PC-3 (cell line): Measurements from ENCODE around the gene YKT6. TPM values are rescaled to one million over a fixed set of nuclear protein-coding genes. Genes with fewer than 3 reads are reported as not detected.

ENCODE experiments used
- ATAC-seq: fragments of 200-7000 bp; cut with Tn5 transposase; 2 replicates; pipeline ENCODE4 v1.9.1; 2020; ENCODE audit warnings: mild to moderate bottlenecking, moderate library complexity
- BruUV-seq: library from RNA; stranded (reverse); fragments of 400-500 nt; replicated peaks from 2 replicates; lab custom pipeline; 2021; lab: Mats Ljungman, UMichigan
- CTCF ChIA-PET: fragments of 300-600 bp; sonication (Branson Sonifier 250); formaldehyde crosslinking; loops from one replicate; lab custom pipeline; 2022; ENCODE audit warnings: antibody characterized with exemption; lab: Charles Lee
- POLR2A ChIA-PET: fragments of 300-600 bp; sonication (Branson Sonifier 250); formaldehyde crosslinking; loops from one replicate; lab custom pipeline; 2022; ENCODE audit warnings: antibody characterized with exemption; ENCODE audit not compliant: unreplicated experiment; lab: Charles Lee
- DNase-seq: peaks from one replicate; pipeline ENCODE4 v3.0.0-alpha.2; 2015
- H2AFZ ChIP-seq: fragments of 300-600 bp; sonication (generic); 2 replicates; pipeline ENCODE4 v1.6.0; 2016; ENCODE audit warnings: antibody characterized with exemption, low read length
- H3F3A ChIP-seq: fragments of 300-600 bp; sonication (generic); one replicate; pipeline ENCODE4 v1.6.0; 2017; ENCODE audit warnings: antibody characterized with exemption, low read length, control low read depth, mild to moderate bottlenecking; ENCODE audit not compliant: unreplicated experiment
- H3K27ac ChIP-seq: fragments of 300-600 bp; sonication (generic); 2 replicates; pipeline ENCODE4 v1.5.1; 2016; ENCODE audit warnings: mild to moderate bottlenecking, low read length
- H3K27me3 ChIP-seq: fragments of 300-600 bp; sonication (generic); 2 replicates; pipeline ENCODE4 v1.6.1; 2016; ENCODE audit warnings: low read length, mixed read lengths
- H3K36me3 ChIP-seq: fragments of 300-600 bp; sonication (generic); 2 replicates; pipeline ENCODE4 v1.6.1; 2016; ENCODE audit warnings: low read depth, mixed run types, low read length, mixed read lengths
- H3K4me1 ChIP-seq: fragments of 300-600 bp; sonication (generic); 2 replicates; pipeline ENCODE4 v1.5.1; 2016; ENCODE audit warnings: low read length; ENCODE audit not compliant: insufficient read depth
- H3K4me2 ChIP-seq: fragments of 300-600 bp; sonication (generic); 2 replicates; pipeline ENCODE4 v1.6.0; 2016; ENCODE audit warnings: low read length
- H3K4me3 ChIP-seq: fragments of 300-600 bp; sonication (generic); 2 replicates; pipeline ENCODE4 v1.5.1; 2016; ENCODE audit warnings: mild to moderate bottlenecking, low read length, mixed read lengths
- H3K79me2 ChIP-seq: fragments of 300-600 bp; sonication (generic); 2 replicates; pipeline ENCODE4 v1.6.1; 2017; ENCODE audit warnings: low read length, mixed read lengths
- H3K9ac ChIP-seq: fragments of 300-600 bp; sonication (generic); 2 replicates; pipeline ENCODE4 v1.6.0; 2016; ENCODE audit warnings: mild to moderate bottlenecking, low read length
- H3K9me2 ChIP-seq: fragments of 300-600 bp; sonication (generic); replicated peaks from 2 replicates; pipeline ENCODE4 v1.6.1; 2016; ENCODE audit warnings: mixed run types, low read length, mixed read lengths
- H3K9me3 ChIP-seq: fragments of 300-600 bp; sonication (generic); 2 replicates; pipeline ENCODE4 v1.6.1; 2016; ENCODE audit warnings: low read length, mixed read lengths
- H4K20me1 ChIP-seq: fragments of 300-600 bp; sonication (generic); 2 replicates; pipeline ENCODE4 v1.6.1; 2016; ENCODE audit warnings: low read length, mixed read lengths
- EZH2 ChIP-seq: fragments of 300-600 bp; sonication (generic); IDR thresholded peaks from one replicate; pipeline ENCODE4 v1.6.1; 2017; ENCODE audit warnings: antibody characterized with exemption, mild to moderate bottlenecking, low read length; ENCODE audit not compliant: unreplicated experiment
- EZH2phosphoT487 ChIP-seq: fragments of 300-600 bp; sonication (generic); IDR thresholded peaks from 2 replicates; pipeline ENCODE4 v1.6.1; 2018; ENCODE audit warnings: mild to moderate bottlenecking, antibody characterized with exemption, low read length, borderline replicate concordance
- intact Hi-C: fragments of 100-400 bp; cut with micrococcal nuclease; formaldehyde crosslinking; loops from 2 replicates; pipeline ENCODE4 v1.9.0; 2023
- total RNA-seq: library from RNA; depleted of rRNA; stranded (reverse); fragments of >200 nt; gene quantifications from 2 replicates; pipeline ENCODE4 v1.2.3, GENCODE V29; 2014
- TF ChIP-seq, protein P1 (sequence below): fragments of 300-600 bp; sonication (generic); conservative IDR thresholded peaks from 2 replicates; pipeline ENCODE4 v1.5.1; 2017; ENCODE audit warnings: antibody characterized with exemption, low read depth, mild to moderate bottlenecking, low read length

YKT6 gene
- total RNA-seq, 1 experiment from 2014 or later, result 133 TPM

DNA sequence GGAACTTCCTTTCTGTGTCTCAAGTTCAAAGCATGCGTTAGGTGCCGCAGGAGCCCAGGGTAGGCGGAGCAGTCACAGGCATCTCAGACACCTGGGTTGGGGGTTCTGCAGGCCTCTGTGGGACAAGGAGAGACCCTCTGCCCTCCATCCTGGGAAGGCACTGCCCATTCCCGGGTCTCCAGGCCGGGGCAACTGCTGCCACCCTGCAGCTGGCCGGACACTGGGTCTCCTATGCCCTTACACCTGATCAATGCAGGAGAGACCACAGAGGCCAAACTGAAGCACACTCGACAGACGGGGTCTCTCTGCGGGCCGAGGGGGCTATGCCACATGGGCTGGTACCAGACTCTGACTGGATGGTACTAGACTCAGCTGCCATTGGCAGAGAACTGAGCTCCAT is 36.9 kb downstream of the YKT6 start:
- POLR2A ChIA-PET, result interaction anchor here (0.7 kb wide), 1 partner anchor 1270 kb away, joined by 3 read pairs; no protein-coding TSS in a partner anchor
- no peaks in the 10 kb centered on the region for H4K20me1 ChIP-seq
- BruUV-seq, result no TSS peak
- TF ChIP-seq EZH2phosphoT487, result no peak
- H3K9ac ChIP-seq, result no peak overlapping the region
- intact Hi-C loops, result no loop called here
- CTCF ChIA-PET, result no interaction called here
- no peak overlapping the region for H2AFZ ChIP-seq
- no peaks in the 10 kb centered on the region for H3K36me3 ChIP-seq
- no peaks in the 10 kb centered on the region for H3K79me2 ChIP-seq
- no peaks in the 10 kb centered on the region for H3K9me2 ChIP-seq
- no peak overlapping the region for H3K4me2 ChIP-seq
- H3K4me3 ChIP-seq, result no peak overlapping the region
- H3K4me1 ChIP-seq, result no peaks in the 10 kb centered on the region
- no peaks in the 10 kb centered on the region for H3K9me3 ChIP-seq
- no peaks in the 10 kb centered on the region for H3K27me3 ChIP-seq
- no peaks in the 10 kb centered on the region for H3F3A ChIP-seq
- no peak overlapping the region for H3K27ac ChIP-seq
- DNase-seq (no peak), ATAC-seq (no peak)

DNA sequence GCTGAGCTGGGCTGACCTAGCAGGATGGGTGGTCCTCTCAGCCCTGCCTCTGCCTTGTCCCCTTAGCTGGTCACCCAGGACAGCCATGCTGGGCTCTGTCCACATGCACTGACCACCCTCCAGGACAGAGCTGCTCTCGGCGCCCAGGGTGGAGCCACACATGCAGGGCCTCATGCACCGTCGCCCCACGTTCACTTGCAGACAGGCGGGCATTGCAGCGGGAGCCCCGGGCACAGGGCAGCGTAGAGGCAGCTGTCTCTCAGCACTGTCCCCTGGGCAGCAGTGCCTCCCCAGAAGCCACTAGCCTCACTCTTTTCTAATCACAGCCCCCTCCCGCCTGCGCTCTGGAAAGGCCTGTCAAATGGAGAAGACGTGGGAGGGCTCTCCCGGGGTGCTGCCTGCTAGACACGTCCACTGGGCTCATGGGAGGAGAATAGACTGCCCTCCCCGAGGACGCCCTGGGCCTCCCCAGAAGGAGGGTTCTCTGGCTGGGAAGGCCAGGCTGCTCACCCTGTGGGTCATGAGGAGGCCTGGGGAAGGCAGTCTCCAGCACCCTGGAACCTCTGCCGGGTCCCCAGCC is 37.4 kb downstream of the YKT6 start:
- POLR2A ChIA-PET, result interaction anchor here (0.7 kb wide), 1 partner anchor 1269 kb away, joined by 3 read pairs; no protein-coding TSS in a partner anchor
- H3K27me3 ChIP-seq, result no peaks in the 10 kb centered on the region

DNA sequence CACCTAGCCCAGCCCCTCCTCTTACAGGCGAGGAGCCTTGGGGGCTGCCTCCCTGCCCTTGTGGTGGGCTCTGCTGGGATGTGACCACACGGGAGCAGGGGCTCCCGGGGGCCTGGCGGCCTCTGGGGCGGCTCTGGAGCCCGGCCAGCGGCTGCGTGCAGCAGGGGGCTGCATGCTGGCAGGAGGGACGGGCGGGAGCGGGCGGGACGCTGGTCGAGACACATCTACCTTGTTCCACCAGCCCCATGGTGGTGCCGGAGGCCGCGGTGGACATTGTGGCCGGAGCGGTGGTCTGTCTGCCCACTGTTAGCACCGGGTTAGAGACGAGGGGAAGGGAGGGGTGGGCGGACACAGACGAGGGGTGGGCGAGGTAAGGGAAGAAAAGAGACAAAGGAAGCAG is 38.6 kb downstream of the YKT6 start:
- POLR2A ChIA-PET, result no interaction called here
- no peaks in the 10 kb centered on the region for H3K79me2 ChIP-seq
- CTCF ChIA-PET, result no interaction called here
- H2AFZ ChIP-seq, result no peak overlapping the region
- TF ChIP-seq EZH2phosphoT487 (no peak), EZH2 (no peak)
- TF ChIP-seq, protein P1, sequence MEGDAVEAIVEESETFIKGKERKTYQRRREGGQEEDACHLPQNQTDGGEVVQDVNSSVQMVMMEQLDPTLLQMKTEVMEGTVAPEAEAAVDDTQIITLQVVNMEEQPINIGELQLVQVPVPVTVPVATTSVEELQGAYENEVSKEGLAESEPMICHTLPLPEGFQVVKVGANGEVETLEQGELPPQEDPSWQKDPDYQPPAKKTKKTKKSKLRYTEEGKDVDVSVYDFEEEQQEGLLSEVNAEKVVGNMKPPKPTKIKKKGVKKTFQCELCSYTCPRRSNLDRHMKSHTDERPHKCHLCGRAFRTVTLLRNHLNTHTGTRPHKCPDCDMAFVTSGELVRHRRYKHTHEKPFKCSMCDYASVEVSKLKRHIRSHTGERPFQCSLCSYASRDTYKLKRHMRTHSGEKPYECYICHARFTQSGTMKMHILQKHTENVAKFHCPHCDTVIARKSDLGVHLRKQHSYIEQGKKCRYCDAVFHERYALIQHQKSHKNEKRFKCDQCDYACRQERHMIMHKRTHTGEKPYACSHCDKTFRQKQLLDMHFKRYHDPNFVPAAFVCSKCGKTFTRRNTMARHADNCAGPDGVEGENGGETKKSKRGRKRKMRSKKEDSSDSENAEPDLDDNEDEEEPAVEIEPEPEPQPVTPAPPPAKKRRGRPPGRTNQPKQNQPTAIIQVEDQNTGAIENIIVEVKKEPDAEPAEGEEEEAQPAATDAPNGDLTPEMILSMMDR, result no peak
- H3K9me2 ChIP-seq, result no peaks in the 10 kb centered on the region
- BruUV-seq, result no TSS peak
- no peaks in the 10 kb centered on the region for H4K20me1 ChIP-seq
- H3K36me3 ChIP-seq, result no peaks in the 10 kb centered on the region
- no peak for ATAC-seq
- no peak overlapping the region for H3K9ac ChIP-seq
- H3K27me3 ChIP-seq, result no peaks in the 10 kb centered on the region
- H3K9me3 ChIP-seq, result no peaks in the 10 kb centered on the region
- H3K27ac ChIP-seq, result no peak overlapping the region
- intact Hi-C loops, result no loop called here
- no peak overlapping the region for H3K4me3 ChIP-seq
- H3K4me2 ChIP-seq, result no peak overlapping the region
- no peaks in the 10 kb centered on the region for H3K4me1 ChIP-seq
- DNase-seq, result no peak
- no peaks in the 10 kb centered on the region for H3F3A ChIP-seq

More for the DNA sequence above, 37.4 kb downstream of the YKT6 start:
- Histone ChIP-seq H3K4me2 (no peak overlapping the region), H3F3A (no peaks in the 10 kb centered on the region), H3K9ac (no peak overlapping the region), H3K9me3 (no peaks in the 10 kb centered on the region), H3K36me3 (no peaks in the 10 kb centered on the region), H3K79me2 (no peaks in the 10 kb centered on the region), H3K4me1 (no peaks in the 10 kb centered on the region), H2AFZ (no peak overlapping the region), H3K4me3 (no peak overlapping the region), H3K9me2 (no peaks in the 10 kb centered on the region), H4K20me1 (no peaks in the 10 kb centered on the region), H3K27ac (no peak overlapping the region)
- no TSS peak for BruUV-seq
- no peak for DNase-seq
- CTCF ChIA-PET, result interaction anchor here (0.6 kb wide), 1 partner anchor 219 kb away, joined by 3 read pairs; no protein-coding TSS in a partner anchor
- TF ChIP-seq EZH2, result no peak
- TF ChIP-seq, protein P1, result no peak
- no peak for TF ChIP-seq EZH2phosphoT487
- intact Hi-C loops, result no loop called here
- ATAC-seq, result no peak
